Kidney (tissue), 14 donors: ENCODE results near the gene PLEKHA6. TPM values are rescaled to one million over a fixed set of nuclear protein-coding genes. Genes with fewer than 3 reads are reported as not detected.

Source experiments
- DNase-seq, 5 donors: peaks; one replicate each; pipeline ENCODE4 v3.0.0-alpha.2; 2013 to 2020
- FAIRE-seq: peaks from 2 replicates; lab custom pipeline; 2012; peaks lifted over from hg19 to GRCh38; lab: Jason Lieb, UNC
- H3K27ac ChIP-seq, 2 donors: one replicate each; pipeline ENCODE4 v1.7.0; 2013; ENCODE audit warnings: low read depth in 2 of 2, low read length in 2 of 2, inconsistent platforms in 1 of 2
- H3K27me3 ChIP-seq: one replicate; pipeline ENCODE4 v1.7.1; 2013; ENCODE audit warnings: low read length, inconsistent platforms; ENCODE audit not compliant: control insufficient read depth, insufficient read depth
- H3K36me3 ChIP-seq, 3 donors: one replicate each; pipeline versions ENCODE4 v1.7.0 to v1.7.1; 2013; ENCODE audit warnings: low read length in 3 of 3, control low read depth in 1 of 3, inconsistent platforms in 1 of 3; ENCODE audit not compliant: insufficient read depth in 3 of 3, control insufficient read depth in 2 of 3
- H3K4me1 ChIP-seq, 3 donors: one replicate each; pipeline versions ENCODE4 v1.7.0 to v1.7.1; 2013; ENCODE audit warnings: low read length in 3 of 3, inconsistent platforms in 1 of 3, low read depth in 1 of 3; ENCODE audit not compliant: control insufficient read depth in 2 of 3, insufficient read depth in 2 of 3
- H3K4me3 ChIP-seq, 3 donors: one replicate each; pipeline versions ENCODE4 v1.7.0 to v1.8.1; 2013; ENCODE audit warnings: low read length in 3 of 3, control low read depth in 1 of 3, inconsistent platforms in 1 of 3
- H3K9ac ChIP-seq, 3 donors: one replicate each; pipeline versions ENCODE4 v1.7.0 to v1.7.1; 2013; ENCODE audit warnings: low read length in 3 of 3, control low read depth in 1 of 3, inconsistent platforms in 1 of 3
- H3K9me3 ChIP-seq, 3 donors: one replicate each; pipeline versions ENCODE4 v1.7.0 to v1.7.1; 2013; ENCODE audit warnings: low read length in 3 of 3, control low read depth in 1 of 3, inconsistent platforms in 1 of 3; ENCODE audit not compliant: control insufficient read depth in 2 of 3, insufficient read depth in 1 of 3
- CTCF ChIP-seq: IDR thresholded peaks from 3 replicates; pipeline ENCODE4 v1.5.1; 2012; ENCODE audit warnings: mild to moderate bottlenecking, moderate library complexity, borderline replicate concordance; ENCODE audit not compliant: insufficient read depth; ENCODE audit errors: extremely low read depth
- intact Hi-C: fragments of 100-400 bp; cut with DNase I; formaldehyde crosslinking; loops from one replicate; pipeline ENCODE4 v1.11.1; 2022
- polyA plus RNA-seq: library from polyadenylated mRNA; stranded (reverse); fragments of 350-450 nt; fragmentation: Illumina TruSeq; extraction: RNeasy Lipid Tissue Mini Kit (QIAGEN cat#74804); gene quantifications from one replicate; pipeline ENCODE4 v1.2.3, GENCODE V29; 2014; ENCODE audit warnings: low read depth, low replicate concordance; ENCODE audit not compliant: insufficient read depth
- total RNA-seq: library from RNA; stranded (reverse); fragmentation: NEBNext Ultra II Directional; extraction: Animal tissue kit (Norgen Biotek cat#: 25700); gene quantifications from one replicate; pipeline ENCODE4 v1.2.1, GENCODE V29; 2021
- donor health status: control.
- donor health status: control.
- donor health status: control.
- donor health status: control.
- donor health status: control.
- donor health status: DM: yes; HTN: yes; CAD: no.
- donor health status: Normal renal cell carcinoma (clear cell type).

The PLEKHA6 gene
- total and polyA plus RNA-seq, 2 donors from 2014 or later, result 17.5 to 65.1 TPM

GRCh38 chr1:204181116-204181515 is 178.6 kb downstream of the PLEKHA6 start:
- DNase-seq, result no peak
- H3K27ac ChIP-seq, result no peak overlapping the region
- H3K9ac ChIP-seq, result no peak overlapping the region
- intact Hi-C loops, result no loop called here
- TF ChIP-seq CTCF, result no peak
- no peaks in the 10 kb centered on the region for H3K4me1 ChIP-seq
- H3K4me3 ChIP-seq, result no peak overlapping the region
- H3K27me3 ChIP-seq, result no peaks in the 10 kb centered on the region
- H3K9me3 ChIP-seq, result no peaks in the 10 kb centered on the region
- FAIRE-seq, result no peak
- no peaks in the 10 kb centered on the region for H3K36me3 ChIP-seq

- H3K27me3 ChIP-seq, result no peaks in the 10 kb centered on the region
- DNase-seq (peak in 3 of 5 donors; percentile 29 to 47 (median 43)), FAIRE-seq (no peak)
- no peaks in the 10 kb centered on the region for H3K9me3 ChIP-seq
- no peaks in the 10 kb centered on the region for H3K4me1 ChIP-seq
- H3K36me3 ChIP-seq, result no peaks in the 10 kb centered on the region
- H3K27ac ChIP-seq, result no peak overlapping the region
- no peak for TF ChIP-seq CTCF
- H3K9ac ChIP-seq, result no peak overlapping the region
- no peak overlapping the region for H3K4me3 ChIP-seq
- intact Hi-C loops, result no loop called here
Measured at GRCh38 chr1:204180133-204180532, 179.6 kb downstream of the PLEKHA6 start.

DNA sequence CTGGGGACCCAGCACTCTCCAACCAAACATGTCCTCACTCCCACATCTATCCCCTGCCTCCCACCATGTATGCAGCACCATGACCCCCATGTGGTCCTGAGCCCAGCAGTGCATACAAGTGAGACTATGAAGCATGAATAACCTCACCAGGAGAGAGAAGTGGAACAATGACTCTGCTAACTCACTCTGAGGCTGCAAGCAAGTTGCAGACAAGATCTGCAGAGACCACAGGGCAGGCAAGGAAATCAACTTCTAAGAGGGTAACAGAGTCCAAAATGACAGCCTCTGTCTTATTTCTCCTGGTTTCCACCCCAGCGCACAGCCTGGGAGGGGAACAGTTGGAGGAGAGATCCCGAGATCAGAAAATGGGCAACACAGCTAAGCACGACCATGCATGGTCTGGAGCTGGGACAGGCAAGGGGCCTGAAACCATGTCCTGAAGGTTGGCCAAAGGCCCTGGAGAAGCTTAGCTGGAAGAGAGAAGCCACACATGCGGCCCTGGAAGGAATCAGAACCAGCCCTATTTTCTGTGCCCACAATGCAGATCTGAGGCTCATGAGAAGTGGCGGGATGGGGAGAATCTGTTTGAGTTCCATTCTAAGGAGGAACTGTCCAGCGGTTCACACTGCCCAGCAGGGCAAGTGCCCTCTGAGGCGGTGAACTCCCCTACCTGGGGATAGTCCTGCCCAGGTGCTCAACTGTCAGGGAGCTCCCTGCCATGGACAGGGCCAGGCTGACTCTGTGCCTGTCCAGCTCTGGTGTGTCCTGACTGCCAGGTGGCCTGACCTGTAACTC is 181.0 kb downstream of the PLEKHA6 start:
- Histone ChIP-seq H3K9me3 (no peaks in the 10 kb centered on the region), H3K36me3 (no peaks in the 10 kb centered on the region), H3K27ac (no peak overlapping the region), H3K27me3 (no peaks in the 10 kb centered on the region), H3K9ac (no peak overlapping the region), H3K4me3 (no peak overlapping the region), H3K4me1 (no peaks in the 10 kb centered on the region)
- intact Hi-C loops, result no loop called here
- TF ChIP-seq CTCF, result no peak
- DNase-seq, result peak in 1 of 5 donors; percentile 55
- FAIRE-seq, result no peak
